ENCODE results near the gene TRAK2.

DNA sequence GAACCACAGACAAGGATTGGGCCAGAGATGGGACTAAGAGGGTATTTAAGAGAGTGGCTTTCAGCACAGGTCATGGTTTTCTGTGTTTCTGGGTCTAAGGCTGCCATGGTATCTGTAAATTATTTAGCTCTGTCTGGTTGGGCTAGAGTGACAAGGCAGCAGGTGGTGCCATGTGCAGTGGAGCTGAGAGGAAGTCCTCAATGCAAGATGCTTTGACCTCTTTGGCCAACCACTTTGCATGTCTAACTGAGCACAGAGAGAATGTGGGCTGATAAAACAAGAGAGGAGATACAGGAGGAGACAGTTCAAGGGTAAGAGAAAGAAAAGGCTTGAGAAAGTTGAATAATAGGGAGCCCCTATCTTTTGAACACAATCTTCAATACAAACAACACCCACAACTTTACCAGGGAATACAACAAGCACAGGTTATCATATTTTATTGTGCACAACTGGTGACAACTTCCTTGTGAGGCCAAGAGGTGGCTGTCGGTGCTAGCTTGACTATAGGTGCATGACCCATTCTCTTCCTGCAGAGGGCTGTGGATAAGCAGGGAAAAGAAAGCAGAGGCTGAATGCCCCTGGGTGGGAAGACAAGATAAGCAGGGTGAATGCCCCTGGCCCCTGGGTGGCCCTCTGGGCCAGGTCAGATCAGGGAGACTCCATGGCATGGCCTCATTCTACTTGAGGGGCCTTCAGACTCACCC lies 106.4 kb downstream of the TRAK2 start:
- no peak for TF ChIP-seq POLR2A (IDR thresholded peaks at IDR 0.05; ENCODE audit: low read depth, low read length)
- no peak for TF ChIP-seq TAF1 (IDR thresholded peaks at IDR 0.05; ENCODE audit: borderline replicate concordance, low read depth, low read length)
- TF ChIP-seq POLR2AphosphoS5 (IDR thresholded peaks at IDR 0.05; ENCODE audit: low read depth, low read length) = no peak

All from GM12892 (cell line).